Endothelial cell of umbilical vein (primary cell): ENCODE results near the gene APEH. TPM values are rescaled to one million over a fixed set of nuclear protein-coding genes. Genes with fewer than 3 reads are reported as not detected.

Source experiments
- BruUV-seq: library from RNA; stranded (reverse); fragments of 400-500 nt; replicated peaks from 2 replicates; lab custom pipeline; 2021; lab: Mats Ljungman, UMichigan
- CTCF ChIA-PET: fragments of 300-600, 350-600 bp; sonication (Branson Sonifier 250); formaldehyde crosslinking; loops from one replicate; lab custom pipeline; 2021; ENCODE audit warnings: antibody characterized with exemption, inconsistent platforms; lab: Charles Lee
- POLR2A ChIA-PET: fragments of 300-600, 350-600 bp; sonication (Branson Sonifier 250); formaldehyde crosslinking; loops from one replicate; lab custom pipeline; 2021; ENCODE audit warnings: antibody characterized with exemption, inconsistent platforms; lab: Charles Lee
- DNase-seq: peaks from one replicate; pipeline ENCODE4 v3.0.0-alpha.2; 2011; ENCODE audit warnings: low read depth, low spot score
- FAIRE-seq: peaks from 2 replicates; lab custom pipeline; 2011; peaks lifted over from hg19 to GRCh38; lab: Jason Lieb, UNC
- H2AFZ ChIP-seq: 2 replicates; pipeline ENCODE4 v1.6.0; 2012; ENCODE audit warnings: low read depth, low read length, control low read depth, inconsistent platforms
- H3K27ac ChIP-seq: 2 replicates; pipeline ENCODE4 v1.5.1; 2011; ENCODE audit warnings: low read depth, mild to moderate bottlenecking, control low read depth, low read length, moderate library complexity; ENCODE audit not compliant: insufficient read depth
- H3K27me3 ChIP-seq, 2 experiments: 2 replicates each; pipeline versions ENCODE4 v1.6.0 to v1.6.1; 2011; ENCODE audit warnings: low read length in 2 of 2, mixed read lengths in 1 of 2; ENCODE audit not compliant: control insufficient read depth in 2 of 2, insufficient read depth in 2 of 2
- H3K36me3 ChIP-seq, 2 experiments: 2 replicates in 1 of 2; 3 replicates in 1 of 2; pipeline ENCODE4 v1.5.1; 2011; ENCODE audit warnings: low read length in 2 of 2, mild to moderate bottlenecking in 1 of 2, moderate library complexity in 1 of 2; ENCODE audit not compliant: control insufficient read depth in 2 of 2, insufficient read depth in 2 of 2; ENCODE audit errors: extremely low read depth in 1 of 2
- H3K4me1 ChIP-seq: 3 replicates; pipeline ENCODE4 v1.5.1; 2011; ENCODE audit warnings: mild to moderate bottlenecking, low read length; ENCODE audit not compliant: control insufficient read depth, insufficient read depth; ENCODE audit errors: extremely low read depth
- H3K4me2 ChIP-seq: 2 replicates; pipeline ENCODE4 v1.6.1; 2011; ENCODE audit warnings: low read length, control low read depth, mixed read lengths; ENCODE audit not compliant: insufficient read depth
- H3K4me3 ChIP-seq, 3 experiments: fragments of 200-600 bp in 1 of 3; sonication (generic), shearing (Covaris generic) in 1 of 3; replicated peaks in 1 of 3; 2 replicates each; pipeline ENCODE4 v1.5.1; 2011 to 2016; ENCODE audit warnings: control low read depth in 3 of 3, low read length in 3 of 3, mild to moderate bottlenecking in 2 of 3, inconsistent platforms in 1 of 3, low read depth in 1 of 3, moderate library complexity in 1 of 3; ENCODE audit not compliant: insufficient read depth in 1 of 3
- H3K79me2 ChIP-seq: 2 replicates; pipeline ENCODE4 v1.6.0; 2012; ENCODE audit warnings: low read length, inconsistent platforms; ENCODE audit not compliant: control insufficient read depth, insufficient read depth
- H3K9ac ChIP-seq: replicated peaks from 2 replicates; pipeline ENCODE3; 2011; ENCODE audit warnings: low read length, control low read depth; ENCODE audit not compliant: insufficient read depth; ENCODE audit errors: extremely low read depth
- H3K9me1 ChIP-seq: replicated peaks from 3 replicates; pipeline ENCODE4 v1.6.0; 2011; ENCODE audit warnings: mild to moderate bottlenecking, low read length; ENCODE audit not compliant: control insufficient read depth, insufficient read depth; ENCODE audit errors: extremely low read depth
- H3K9me3 ChIP-seq: replicated peaks from 2 replicates; pipeline ENCODE4 v1.5.1; 2012; ENCODE audit warnings: low read length, inconsistent platforms; ENCODE audit not compliant: control insufficient read depth, insufficient read depth
- H4K20me1 ChIP-seq: replicated peaks from 2 replicates; pipeline ENCODE3; 2011; ENCODE audit warnings: mild to moderate bottlenecking, low read length; ENCODE audit not compliant: control insufficient read depth, insufficient read depth; ENCODE audit errors: extremely low read depth
- EZH2 ChIP-seq: IDR thresholded peaks from 2 replicates; pipeline ENCODE4 v1.6.1; 2012; ENCODE audit warnings: borderline replicate concordance, low read depth, mild to moderate bottlenecking, moderate library complexity, low read length, inconsistent platforms; ENCODE audit not compliant: severe bottlenecking
- FOS ChIP-seq: IDR thresholded peaks from 2 replicates; pipeline ENCODE4 v1.6.1; 2011; ENCODE audit warnings: mild to moderate bottlenecking, low read length, moderate library complexity, borderline replicate concordance; ENCODE audit not compliant: insufficient read depth
- GATA2 ChIP-seq: IDR thresholded peaks from 2 replicates; pipeline ENCODE4 v1.7.0; 2011; ENCODE audit warnings: low read depth, mild to moderate bottlenecking, moderate library complexity, mixed read lengths, low read length; ENCODE audit not compliant: insufficient read length, insufficient read depth
- JUN ChIP-seq: IDR thresholded peaks from 2 replicates; pipeline ENCODE4 v1.6.1; 2011; ENCODE audit warnings: borderline replicate concordance, low read depth; ENCODE audit not compliant: insufficient read length, insufficient read depth
- MYC ChIP-seq: IDR thresholded peaks from one replicate; pipeline ENCODE4 v1.6.1; 2011; ENCODE audit warnings: mild to moderate bottlenecking, low read depth, low read length
- POLR2A ChIP-seq: IDR thresholded peaks from 2 replicates; pipeline ENCODE4 v1.6.1; 2012; ENCODE audit warnings: low read depth, mild to moderate bottlenecking, control low read depth, low read length
- POLR2AphosphoS5 ChIP-seq: IDR thresholded peaks from 2 replicates; pipeline ENCODE4 v1.6.1; 2012; ENCODE audit warnings: low read depth, mild to moderate bottlenecking, control low read depth, low read length, moderate library complexity; ENCODE audit not compliant: insufficient read depth
- dilution Hi-C: fragments of 300-500 bp; cut with MboI; formaldehyde crosslinking; loops from one replicate; pipeline ENCODE4 v1.15.0; 2019; ENCODE audit warnings: low sequenced_read_pairs; ENCODE audit not compliant: extremely low pct_ligation_motif_present
- intact Hi-C: fragments of 100-400 bp; cut with micrococcal nuclease; formaldehyde crosslinking; loops from one replicate; pipeline ENCODE4 v1.10.0; 2022
- polyA plus RNA-seq, 4 experiments: library from polyadenylated mRNA; depleted of rRNA in 3 of 4; stranded (reverse) in 3 of 4; unstranded in 1 of 4; fragments of >200 nt; gene quantifications; 2 replicates each; pipeline versions ENCODE4 v1.2.1 to v1.2.3, GENCODE V29; 2011 to 2012; ENCODE audit warnings: missing spikeins in 1 of 4
- total RNA-seq: library from RNA; stranded (reverse); gene quantifications from 2 replicates; pipeline ENCODE4 v1.2.3, GENCODE V29; 2021
- TF ChIP-seq, protein P1 (sequence below), 2 donors: IDR thresholded peaks; 1 replicate in 1 of 2; 2 replicates in 1 of 2; pipeline ENCODE4 v1.5.1; 2011; ENCODE audit warnings: low read length in 2 of 2, mild to moderate bottlenecking in 2 of 2, moderate library complexity in 2 of 2, control low read depth in 1 of 2, inconsistent platforms in 1 of 2, low read depth in 1 of 2; ENCODE audit not compliant: insufficient read depth in 1 of 2; ENCODE audit errors: extremely low read depth in 1 of 2
- TF ChIP-seq, protein P2 (sequence below): IDR thresholded peaks from 2 replicates; pipeline ENCODE4 v1.6.1; 2011; ENCODE audit not compliant: insufficient read depth, insufficient read length

The APEH gene
- total and polyA plus RNA-seq, 2 donors (not counting 3 experiments of a cell fraction or from before 2014, with no cell fraction given) = 68.2 to 74.3 TPM

GRCh38 chr3:49716691-49717210, 42.6 kb downstream of the APEH start:
- no peaks in the 10 kb centered on the region for H3K9me3 ChIP-seq
- no peaks in the 10 kb centered on the region for H4K20me1 ChIP-seq
- no peak overlapping the region for H2AFZ ChIP-seq
- no peak overlapping the region for H3K27ac ChIP-seq
- no peak overlapping the region for H3K4me3 ChIP-seq
- intact Hi-C loops = no loop called here
- H3K27me3 ChIP-seq = no peaks in the 10 kb centered on the region
- TF ChIP-seq FOS (no peak), JUN (no peak)
- H3K79me2 ChIP-seq = no peaks in the 10 kb centered on the region
- dilution Hi-C loops = no loop called here
- H3K4me1 ChIP-seq = peaks cover 7% of the 10 kb centered on the region
- ChIA-PET POLR2A (no interaction called here), CTCF (interaction anchor here (1.7 to 2.3 kb wide), 2 partner anchors 9 to 177 kb away, joined by 5 to 7 read pairs; no protein-coding TSS in a partner anchor)
- no peak for DNase-seq
- H3K9me1 ChIP-seq = no peaks in the 10 kb centered on the region
- H3K4me2 ChIP-seq = no peak overlapping the region
- no TSS peak for BruUV-seq
- H3K36me3 ChIP-seq = peaks cover 3 to 14% of the 10 kb centered on the region in 2 experiments
- no peak overlapping the region for H3K9ac ChIP-seq
- FAIRE-seq = no peak

GRCh38 chr3:49717211-49717958, 43.2 kb downstream of the APEH start:
- Histone ChIP-seq H3K79me2 (peaks cover under 1% of the 10 kb centered on the region), H3K9me3 (no peaks in the 10 kb centered on the region), H3K9ac (no peak overlapping the region), H3K27ac (no peak overlapping the region), H3K4me2 (no peak overlapping the region), H2AFZ (no peak overlapping the region), H3K9me1 (no peaks in the 10 kb centered on the region), H3K27me3 (no peaks in the 10 kb centered on the region), H4K20me1 (no peaks in the 10 kb centered on the region), H3K4me1 (peaks cover 7% of the 10 kb centered on the region), H3K4me3 (no peak overlapping the region), H3K36me3 (peaks cover 3 to 17% of the 10 kb centered on the region in 2 experiments)
- CTCF ChIA-PET = interaction anchor here (1.0 to 1.9 kb wide), 4 partner anchors 9 to 124 kb away, joined by 4 to 8 read pairs (median 6); no protein-coding TSS in a partner anchor
- intact Hi-C loops = no loop called here
- BruUV-seq = no TSS peak
- FAIRE-seq (no peak), DNase-seq (no peak)
- dilution Hi-C loops = no loop called here
- TF ChIP-seq, protein P1, sequence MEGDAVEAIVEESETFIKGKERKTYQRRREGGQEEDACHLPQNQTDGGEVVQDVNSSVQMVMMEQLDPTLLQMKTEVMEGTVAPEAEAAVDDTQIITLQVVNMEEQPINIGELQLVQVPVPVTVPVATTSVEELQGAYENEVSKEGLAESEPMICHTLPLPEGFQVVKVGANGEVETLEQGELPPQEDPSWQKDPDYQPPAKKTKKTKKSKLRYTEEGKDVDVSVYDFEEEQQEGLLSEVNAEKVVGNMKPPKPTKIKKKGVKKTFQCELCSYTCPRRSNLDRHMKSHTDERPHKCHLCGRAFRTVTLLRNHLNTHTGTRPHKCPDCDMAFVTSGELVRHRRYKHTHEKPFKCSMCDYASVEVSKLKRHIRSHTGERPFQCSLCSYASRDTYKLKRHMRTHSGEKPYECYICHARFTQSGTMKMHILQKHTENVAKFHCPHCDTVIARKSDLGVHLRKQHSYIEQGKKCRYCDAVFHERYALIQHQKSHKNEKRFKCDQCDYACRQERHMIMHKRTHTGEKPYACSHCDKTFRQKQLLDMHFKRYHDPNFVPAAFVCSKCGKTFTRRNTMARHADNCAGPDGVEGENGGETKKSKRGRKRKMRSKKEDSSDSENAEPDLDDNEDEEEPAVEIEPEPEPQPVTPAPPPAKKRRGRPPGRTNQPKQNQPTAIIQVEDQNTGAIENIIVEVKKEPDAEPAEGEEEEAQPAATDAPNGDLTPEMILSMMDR (IDR thresholded peaks at IDR 0.05; ENCODE audit: extremely low read depth in 1 of 2, insufficient read depth in 1 of 2, low read depth in 1 of 2, low read length in 2 of 2) = no peak
- TF ChIP-seq MYC (no peak), EZH2 (no peak), FOS (no peak), JUN (no peak), POLR2AphosphoS5 (no peak), GATA2 (no peak), POLR2A (no peak)
- TF ChIP-seq, protein P2, sequence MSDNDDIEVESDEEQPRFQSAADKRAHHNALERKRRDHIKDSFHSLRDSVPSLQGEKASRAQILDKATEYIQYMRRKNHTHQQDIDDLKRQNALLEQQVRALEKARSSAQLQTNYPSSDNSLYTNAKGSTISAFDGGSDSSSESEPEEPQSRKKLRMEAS = no peak
- POLR2A ChIA-PET = no interaction called here
